ENCODE measurements around the gene ZRANB1.

ZRANB1 gene

DNA sequence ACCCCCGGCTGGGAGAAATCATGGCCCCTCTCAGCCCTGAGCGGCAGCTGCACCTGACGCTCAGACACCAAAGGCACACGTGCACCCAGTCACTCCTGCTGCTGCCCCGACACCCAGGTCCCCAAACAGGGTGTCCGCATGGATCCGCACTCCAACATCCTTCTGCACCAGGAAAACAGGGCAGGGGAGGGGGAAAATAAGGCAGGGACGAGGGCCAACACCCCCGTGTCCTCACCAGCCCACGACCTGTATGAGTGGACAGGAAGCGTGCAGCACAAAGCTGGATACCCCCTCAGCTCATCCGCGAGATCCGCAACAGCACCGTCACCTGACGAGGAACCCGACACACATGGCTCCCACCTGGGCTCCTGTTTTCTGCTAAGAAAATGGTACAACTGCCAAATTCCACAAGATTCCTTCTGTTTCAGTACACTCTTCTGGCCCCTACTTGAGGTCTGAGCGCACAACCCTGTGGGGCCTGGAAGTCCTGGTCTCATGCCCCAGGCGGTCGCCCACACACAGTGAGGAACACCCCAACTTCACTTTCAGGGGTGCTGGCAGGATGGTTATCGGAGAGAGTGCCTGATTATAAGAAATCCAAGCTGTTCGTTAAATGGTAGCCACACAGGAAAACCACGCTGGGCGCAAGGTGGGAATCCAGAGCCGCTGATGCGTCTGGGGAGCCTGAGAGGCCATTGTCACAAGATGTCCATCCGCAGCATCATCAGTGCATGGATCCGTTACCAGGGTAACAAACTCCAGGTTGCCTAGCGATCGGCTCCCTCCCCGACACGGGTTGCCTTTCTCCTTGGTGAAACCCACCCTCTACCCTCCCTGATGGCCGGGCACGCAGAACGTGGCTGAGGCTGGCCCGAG is 63.6 kb downstream of the ZRANB1 start:
- DNase-seq (ENCODE audit: low read depth in 2 of 2) = no peak

DNA sequence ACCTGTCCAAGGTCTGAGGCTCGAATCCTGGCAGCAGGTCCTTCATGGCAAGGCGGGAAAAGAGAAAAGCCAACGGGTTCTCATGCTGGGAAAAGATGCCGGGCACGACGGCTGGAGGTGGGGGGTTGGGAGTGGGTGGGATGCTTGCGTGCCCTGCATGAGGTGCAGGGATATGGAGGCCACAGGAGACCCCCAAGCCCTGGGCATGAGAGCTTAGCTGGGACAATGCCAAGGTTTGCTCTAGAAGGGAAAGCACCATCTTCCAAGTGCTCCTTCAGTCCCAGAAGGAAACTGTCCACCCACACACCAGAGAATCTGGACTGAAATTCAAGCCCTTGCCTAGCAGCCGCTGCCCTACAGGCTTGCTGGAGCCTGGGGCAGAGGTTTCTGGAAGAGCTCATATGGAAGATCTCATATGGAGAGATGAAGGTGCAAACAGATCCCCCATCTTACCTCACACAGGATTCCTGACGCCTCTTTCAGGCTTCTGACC is 64.3 kb downstream of the ZRANB1 start:
- DNase-seq (ENCODE audit: low read depth in 2 of 2) = no peak

DNA sequence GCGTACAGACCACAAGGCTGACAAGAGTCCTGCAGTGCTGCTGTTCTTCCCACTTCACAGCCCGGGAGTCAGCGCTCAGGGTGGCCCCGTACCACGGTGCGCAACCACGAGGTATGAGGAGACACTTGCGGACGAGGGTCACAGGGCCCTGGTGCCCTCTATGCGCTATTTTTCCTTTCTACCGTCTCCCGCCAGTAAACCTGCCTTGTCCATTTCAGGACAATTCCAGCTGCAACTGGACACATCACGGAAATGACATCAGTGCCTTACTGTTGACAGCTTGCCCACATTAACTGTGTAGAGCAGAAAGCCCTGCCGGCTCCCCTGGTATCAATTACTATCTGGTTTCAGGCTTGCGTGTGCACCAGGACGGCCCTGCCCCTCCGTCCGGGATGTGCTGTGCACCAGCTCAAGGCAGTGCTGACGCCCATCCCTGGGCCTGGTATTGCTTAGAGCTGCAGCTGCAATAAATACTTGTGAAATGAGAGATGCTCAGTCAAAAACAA is 65.1 kb downstream of the ZRANB1 start:
- no peak for DNase-seq (ENCODE audit: low read depth in 2 of 2)

DNA sequence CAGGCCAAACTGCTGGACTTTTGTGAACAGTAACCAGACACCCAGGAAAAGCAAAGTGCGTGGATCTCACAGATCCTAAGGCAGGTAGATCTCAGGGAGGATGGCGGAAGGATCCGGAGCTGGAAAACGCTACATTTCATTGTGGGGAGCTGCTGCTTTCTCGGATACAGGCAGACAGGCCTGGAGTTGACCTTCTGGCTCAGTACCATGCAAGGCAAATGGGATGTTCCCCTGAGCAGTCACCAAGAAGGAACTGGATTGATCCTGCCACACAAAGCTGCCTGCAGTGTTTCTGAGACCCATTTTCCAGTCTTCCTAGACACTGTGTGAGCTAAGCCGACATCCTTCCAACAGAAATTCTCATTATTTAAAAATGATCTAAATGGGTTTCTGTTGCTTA is 65.5 kb downstream of the ZRANB1 start:
- no peak for DNase-seq (ENCODE audit: low read depth in 2 of 2)

DNA sequence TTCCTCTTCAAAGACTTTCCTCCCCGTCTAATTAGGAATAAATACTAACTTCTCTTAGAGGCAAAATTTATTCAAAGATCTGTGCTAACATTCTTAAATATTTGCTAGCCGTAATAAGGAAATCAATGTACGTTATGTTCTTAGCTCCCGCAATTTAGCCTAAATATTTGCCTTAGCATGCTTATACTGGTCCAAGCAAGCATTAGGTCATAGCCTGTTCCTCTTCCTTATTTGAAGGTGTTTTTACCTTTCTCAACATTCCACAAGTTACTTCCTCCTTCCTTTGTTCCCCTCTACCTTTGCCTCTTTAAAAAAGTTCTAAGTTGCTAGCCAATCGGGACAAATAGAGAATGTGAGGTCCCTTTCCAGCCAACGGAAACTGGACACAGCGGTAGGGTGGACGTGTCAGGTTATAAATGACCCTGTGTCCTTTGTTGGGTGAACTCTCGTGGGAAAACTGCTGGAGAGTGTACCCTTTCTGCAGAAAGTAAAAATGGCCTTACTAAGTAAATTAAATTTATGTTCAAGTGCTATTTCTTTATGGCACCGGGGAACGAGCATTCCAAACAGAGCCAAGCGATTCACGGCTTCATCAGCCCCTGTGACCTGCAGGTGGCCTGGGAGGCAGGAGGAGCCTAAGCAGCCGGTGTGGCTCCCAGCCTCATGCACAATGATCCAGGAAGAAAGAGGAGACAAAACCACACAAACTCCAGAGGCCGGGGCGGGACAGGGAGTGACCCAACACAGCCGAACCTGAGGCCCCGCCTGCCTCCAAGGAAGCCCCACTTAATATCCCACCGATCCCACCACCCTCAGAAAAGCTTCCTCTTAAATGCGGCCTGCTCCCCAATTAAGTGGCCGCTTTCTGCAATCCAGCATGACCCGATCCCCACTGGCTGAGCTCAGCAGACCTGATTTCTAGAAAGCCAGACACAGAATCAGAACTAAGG is 67.0 kb downstream of the ZRANB1 start:
- DNase-seq (ENCODE audit: low read depth in 2 of 2) = no peak

DNA sequence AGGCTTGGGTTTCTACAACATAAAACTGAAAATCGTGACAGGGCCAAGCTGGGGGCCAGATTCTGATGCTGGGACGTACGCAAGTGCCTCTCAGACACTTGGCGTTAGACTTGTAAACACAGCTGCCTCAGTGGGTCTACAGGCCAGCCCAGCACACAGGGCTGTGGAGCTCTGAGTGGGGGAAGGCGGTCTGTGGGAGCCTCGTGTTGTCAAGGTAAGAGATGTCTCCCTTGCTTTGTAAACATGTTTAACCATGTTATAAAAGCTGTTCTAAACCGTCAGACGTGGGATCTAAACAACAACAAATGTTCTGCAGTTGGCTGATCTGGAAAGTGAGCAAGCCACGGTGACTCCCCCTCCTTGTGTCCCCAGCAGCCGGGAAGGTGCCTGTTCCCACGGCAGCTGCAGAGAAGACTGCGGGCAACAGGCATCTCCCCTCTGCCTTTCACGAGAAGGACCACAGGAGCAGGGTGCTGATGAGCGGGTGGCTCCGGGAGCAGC is 67.8 kb downstream of the ZRANB1 start:
- no peak for DNase-seq (ENCODE audit: low read depth in 2 of 2)

DNA sequence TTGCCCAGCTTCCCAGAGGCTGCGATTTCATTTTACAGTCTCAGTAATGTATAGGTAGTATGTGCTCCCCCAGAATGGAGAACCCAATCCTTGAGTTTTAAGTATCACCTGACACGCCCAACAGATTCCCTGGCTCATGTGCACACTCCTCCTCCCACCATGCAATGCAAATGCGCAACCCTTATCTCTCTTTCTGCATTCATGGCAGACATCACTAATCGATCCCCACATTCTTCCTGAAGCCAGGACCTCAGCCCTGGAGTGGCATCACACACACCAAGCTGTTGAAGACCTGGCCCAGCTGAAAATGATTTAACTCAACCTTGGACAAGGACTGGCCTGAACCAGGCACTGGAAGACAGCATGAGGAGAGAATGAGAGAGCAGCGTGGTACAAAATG is 68.4 kb downstream of the ZRANB1 start:
- no peak for DNase-seq (ENCODE audit: low read depth in 2 of 2)

DNA sequence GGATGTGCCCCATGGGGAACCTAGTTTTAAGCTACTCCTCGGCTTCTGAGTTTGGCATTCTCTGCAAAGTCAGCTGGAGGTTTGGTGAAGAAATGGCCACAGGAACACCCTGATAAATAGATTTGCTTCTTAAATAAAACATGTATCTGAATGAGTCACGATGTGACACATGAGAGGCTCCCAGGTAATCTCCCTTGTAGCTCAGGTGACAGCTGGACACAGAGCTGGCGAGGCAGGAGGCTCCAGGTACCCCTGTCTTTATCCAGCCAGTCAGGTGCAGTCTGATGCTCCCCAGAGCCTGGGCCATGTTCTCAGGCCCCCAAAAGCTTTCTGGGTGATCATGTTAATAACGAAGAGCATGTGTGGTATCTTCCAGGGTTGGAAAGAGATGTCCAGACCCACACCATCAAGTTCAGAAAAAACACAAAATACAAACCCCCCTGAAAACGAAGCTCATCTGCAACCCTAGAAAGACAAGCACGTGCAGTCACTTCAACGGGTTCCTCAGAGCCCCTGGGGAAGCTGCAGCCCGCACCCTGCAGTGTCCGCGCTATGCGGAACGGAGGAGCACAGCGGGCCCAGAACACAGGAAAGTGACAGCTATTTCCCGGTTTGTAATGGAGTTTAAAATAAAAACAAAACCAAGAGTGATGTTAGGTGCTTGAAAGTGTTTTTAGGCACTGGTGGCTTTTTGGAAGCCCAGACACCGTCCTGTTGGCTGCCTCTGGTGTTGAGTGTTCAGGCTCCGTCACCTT is 69.4 kb downstream of the ZRANB1 start:
- DNase-seq (ENCODE audit: low read depth in 2 of 2) = no peak

DNA sequence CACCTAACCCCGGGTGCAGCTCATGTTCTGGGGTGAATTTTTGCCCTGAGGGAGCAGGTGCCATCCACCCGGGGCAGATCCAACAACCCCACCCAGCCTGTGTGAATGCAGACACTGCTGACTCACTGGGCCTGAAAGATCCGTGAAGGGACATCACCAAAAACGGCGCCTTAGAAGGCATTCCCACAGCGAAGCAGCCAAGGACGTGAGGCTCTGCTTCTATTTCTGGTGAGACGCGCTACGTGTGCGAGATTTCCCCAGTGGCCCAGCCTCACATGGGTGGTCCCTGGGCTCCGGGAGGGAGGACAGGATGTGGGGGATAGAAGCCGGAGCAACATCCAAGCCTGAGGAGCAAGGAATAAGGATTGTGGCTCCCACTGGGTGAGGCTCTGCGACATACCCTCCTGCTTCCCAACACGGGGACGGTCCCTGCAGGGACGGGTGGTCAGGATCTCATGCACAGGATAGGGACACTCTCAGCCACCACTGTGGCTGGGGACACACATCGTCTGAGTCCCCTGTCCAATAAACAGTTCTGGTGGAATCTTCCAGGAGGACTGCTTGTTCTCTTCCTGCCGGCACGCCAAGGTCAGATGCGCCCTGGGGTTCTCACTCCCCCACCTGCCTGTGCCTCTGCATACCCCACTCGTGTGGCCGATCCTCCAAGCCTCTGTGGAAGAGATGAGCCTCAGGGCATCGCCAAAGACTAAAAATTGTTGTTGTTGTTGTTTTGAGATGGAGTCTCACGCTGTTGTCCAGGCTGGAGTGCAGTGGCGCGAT is 70.2 kb downstream of the ZRANB1 start:
- no peak for DNase-seq (ENCODE audit: low read depth in 2 of 2)

DNA sequence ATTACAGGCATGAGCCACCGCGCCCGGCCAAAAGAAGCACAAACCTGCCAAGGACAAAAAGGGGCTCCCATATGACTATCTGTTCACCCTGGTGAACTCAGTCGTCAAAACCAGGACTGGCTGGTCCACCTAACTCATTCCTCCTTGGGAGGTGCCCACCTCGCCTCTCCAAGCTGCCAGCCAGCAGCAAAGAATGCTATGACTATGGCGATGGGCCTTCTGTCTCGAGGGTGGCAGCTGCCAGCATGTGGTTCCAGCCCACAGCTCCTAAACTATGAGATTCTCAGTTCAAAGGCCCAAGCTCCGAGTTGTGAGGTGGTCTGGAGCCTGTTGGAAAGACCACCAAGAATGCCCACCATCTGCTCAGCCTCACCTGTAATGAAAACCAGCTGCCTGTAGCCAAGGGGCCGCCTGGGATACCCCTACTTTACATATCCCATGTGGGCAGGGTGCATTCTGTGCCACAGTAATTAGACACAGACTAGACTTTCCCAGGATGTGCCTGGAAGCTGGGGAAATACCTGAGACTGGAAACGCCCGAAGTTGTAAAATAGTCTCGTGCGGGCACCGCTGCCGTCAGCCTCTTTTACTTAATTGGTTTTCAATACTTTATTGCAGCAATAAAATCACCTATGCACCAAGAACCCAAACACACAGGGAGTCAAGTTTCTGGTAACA is 71.1 kb downstream of the ZRANB1 start:
- DNase-seq (ENCODE audit: low read depth in 2 of 2) = no peak

DNA sequence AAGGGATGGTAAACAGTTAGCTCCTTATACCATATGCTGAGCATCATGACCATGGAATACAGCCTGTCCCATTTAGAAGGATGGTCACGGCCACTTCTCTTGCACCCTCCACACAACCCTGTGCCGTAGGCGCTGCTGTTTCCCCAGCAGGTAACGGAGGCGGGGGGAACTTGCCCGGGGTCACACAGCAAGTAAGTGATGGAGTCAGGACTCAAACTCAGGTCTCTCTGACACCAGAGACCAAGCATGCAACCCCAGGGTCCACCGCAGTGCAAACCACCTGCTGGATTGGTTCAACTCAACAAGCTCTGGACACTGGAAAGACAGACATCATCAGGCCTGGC is 71.6 kb downstream of the ZRANB1 start:
- no peak for DNase-seq (ENCODE audit: low read depth in 2 of 2)

DNA sequence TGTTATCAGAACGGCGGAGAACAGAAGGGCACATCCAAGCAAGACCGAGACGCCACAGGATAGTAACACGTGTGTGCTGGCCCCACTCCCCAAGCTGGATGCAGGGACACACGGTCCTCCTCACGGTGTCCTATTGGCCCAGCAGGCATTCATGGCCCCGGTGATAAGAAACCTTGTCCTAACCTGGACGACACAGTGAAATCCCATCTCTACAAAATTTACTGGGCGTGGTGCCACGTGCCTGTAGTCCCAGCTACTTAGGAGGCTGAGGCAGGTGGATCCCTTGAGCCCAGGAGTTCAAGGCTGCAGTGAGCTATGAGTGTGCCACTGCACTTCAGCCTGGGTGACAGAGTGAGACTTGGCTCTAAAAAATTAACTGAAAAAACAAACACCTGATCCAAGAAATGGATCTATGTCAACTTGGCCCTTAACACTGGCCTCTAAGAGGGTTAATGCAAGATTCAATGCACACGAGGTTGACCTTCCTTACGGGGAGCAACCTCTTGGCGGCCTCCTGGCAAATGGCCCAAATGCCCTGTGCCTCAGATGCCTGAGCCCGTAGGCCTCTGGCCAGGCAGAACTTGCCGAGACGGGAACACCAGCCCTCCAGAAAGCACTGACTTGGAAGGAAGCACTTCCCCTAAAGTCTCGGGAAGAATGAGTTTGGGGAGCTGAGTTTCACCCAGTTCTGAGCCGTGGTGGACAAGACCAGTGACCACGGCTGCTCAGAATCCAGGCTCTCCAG is 72.3 kb downstream of the ZRANB1 start:
- no peak for DNase-seq (ENCODE audit: low read depth in 2 of 2)

DNA sequence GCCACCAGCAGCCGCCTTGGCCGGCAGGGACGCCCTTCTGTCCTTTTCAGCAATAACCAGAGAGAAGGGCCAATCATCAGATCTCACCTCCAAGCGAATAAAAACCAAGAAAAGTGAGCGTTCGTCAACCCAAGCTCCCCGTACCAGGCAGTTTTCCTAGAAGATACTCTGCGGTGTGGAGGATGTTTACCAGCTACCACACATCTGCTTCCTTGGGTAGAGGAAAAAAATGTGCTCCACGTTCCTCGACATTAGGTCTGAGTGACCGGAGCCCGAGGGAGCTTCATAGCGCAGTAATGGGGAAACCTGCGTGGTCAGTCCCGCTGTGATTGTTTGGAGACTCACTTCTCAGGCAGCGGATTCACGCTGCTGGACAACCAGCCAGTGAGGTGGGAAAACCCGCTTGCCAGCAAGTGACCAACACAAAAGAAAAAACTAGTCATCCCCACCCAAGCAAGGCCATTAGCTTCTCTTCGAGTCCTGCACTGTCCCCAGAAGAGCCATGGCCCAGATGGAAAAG is 73.0 kb downstream of the ZRANB1 start:
- no peak for DNase-seq (ENCODE audit: low read depth in 2 of 2)

DNA sequence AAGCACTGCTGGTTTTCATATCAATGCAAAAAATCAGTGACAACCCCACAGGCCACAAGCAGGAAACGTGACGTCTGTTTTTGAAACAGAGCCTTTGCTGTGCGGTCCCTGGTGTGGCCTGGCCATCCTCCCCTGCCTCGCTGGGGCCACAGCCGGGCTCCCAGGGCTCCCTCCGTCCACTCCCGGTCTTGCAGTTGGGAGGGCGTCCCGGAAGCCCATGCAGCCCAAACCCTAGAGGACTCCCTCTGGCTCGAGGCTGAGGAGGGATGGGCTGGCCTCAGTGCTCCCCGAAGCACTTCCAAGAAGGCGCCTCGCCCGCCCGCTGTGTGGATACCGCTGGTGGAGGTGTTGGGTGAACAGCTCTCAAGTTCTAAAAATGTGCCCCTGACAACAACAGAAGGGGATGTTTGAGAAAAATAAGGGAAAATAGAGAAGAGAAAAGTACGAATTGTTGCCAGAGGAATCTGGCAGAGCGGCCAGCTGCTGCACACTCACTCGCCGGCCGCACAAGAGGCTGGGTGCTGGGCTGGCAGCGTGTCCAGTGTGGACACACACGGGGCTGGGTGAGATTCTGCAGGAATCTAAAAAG is 73.5 kb downstream of the ZRANB1 start:
- DNase-seq (ENCODE audit: low read depth in 2 of 2) = no peak

DNA sequence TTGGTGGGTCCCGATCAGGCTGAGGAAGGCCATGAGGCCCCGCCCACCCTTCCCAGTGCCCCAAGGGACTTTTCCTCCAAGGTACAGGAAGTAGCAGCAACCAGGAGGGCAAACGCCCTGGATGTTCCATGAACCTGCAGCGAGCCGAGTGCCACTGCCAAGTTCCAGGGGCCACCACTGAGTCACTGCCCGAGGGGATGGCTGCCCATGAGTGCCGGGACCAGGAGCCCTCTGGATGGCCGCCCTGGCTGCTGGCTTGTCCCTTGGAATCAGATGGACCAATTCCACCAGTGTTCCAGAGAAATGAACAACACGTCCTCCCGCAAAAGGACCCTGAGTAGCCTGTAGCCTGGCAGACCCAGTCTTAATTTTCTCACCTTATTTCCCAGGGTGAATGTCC is 74.2 kb downstream of the ZRANB1 start:
- no peak for DNase-seq (ENCODE audit: low read depth in 2 of 2)

DNA sequence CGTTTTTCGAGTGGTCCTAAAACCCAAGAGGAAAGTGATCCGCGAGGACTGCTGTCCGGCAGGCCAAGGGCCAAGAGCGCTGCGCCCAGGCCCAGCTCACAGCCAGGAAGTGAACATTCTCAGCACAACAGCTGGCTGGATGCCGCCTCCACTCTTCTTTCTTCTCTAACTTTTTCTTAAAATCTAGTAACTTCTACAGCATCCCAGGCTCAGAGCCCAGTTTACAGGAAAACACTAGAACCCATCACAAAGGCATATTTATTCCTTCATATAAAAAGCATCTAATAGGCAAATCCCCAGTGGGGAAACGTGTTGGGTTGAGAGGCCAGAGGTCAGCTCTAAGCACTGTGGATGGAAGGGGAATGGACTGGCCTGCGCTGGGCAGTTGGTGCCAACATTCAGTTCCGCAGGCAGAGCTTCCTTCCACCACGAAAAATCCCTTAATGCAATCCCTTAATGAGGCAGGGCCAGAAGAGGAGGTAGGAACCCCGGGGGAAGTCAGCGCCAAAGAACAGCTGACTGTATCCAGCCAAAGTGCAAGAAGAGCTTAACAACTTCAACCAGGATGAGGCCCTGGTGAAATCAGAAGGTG is 74.8 kb downstream of the ZRANB1 start:
- no peak for DNase-seq (ENCODE audit: low read depth in 2 of 2)

DNA sequence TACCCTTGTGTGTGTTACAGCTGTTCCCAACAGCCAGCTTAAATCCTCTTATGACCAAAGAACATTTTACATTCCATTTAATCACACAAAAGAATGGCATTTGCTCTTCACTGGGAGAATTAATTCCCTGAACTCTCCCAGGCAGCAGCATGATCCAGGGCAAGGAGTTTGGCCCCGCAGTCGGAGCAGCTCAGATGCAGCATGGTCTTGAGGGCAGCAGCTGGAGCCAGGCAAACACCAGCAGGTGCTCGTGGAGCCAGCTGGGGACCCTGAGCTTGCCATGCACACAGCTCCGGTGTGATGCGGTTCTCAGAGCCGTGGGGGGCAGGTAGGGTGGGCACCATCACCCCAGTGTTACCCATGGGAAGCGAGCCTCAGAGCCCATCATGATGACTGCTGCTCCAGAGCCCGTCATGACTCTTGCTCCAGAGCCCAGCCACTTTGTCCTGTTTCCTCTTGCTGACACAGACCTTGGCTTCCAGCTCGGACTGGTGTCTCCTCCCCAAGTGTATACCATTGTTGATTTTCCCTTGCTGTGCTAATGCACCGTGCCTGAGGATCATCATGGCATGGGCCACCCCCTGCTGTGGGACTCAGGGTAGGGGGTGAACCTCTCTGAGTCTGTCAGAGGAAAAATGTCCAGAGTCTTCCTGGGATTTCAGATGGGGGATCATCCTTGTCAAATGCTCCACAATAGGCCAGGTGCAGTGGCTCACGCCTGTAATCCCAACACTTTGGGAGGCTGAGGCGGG is 75.8 kb downstream of the ZRANB1 start:
- no peak for DNase-seq (ENCODE audit: low read depth in 2 of 2)

All from stimulated activated CD4-positive, alpha-beta T cell treated with anti-CD3 and anti-CD28 coated beads, Interleukin-15, amount 100 ng/mL, for 48 hours (primary cell).